HG03439 (cell line): Measurements from ENCODE around the gene MPP3.

Experiments
- ATAC-seq: cut with Tn5 transposase; IDR thresholded peaks from one replicate; pipeline ENCODE4 v1.9.1; 2021; ENCODE audit warnings: mild to moderate bottlenecking, moderate library complexity; ENCODE audit not compliant: unreplicated experiment

MPP3 gene

GRCh38 chr17:43774304-43775250 is 58.4 kb downstream of the MPP3 start:
- ATAC-seq, result no peak

- no peak for ATAC-seq
These were observed 59.9 kb downstream of the MPP3 start for GRCh38 chr17:43772877-43773648.

- ATAC-seq, result no peak
These were observed 61.5 kb downstream of the MPP3 start for GRCh38 chr17:43771463-43771862.

- no peak for ATAC-seq
These were observed 62.0 kb downstream of the MPP3 start for GRCh38 chr17:43770957-43771356.

GRCh38 chr17:43769859-43770258 is 63.1 kb downstream of the MPP3 start:
- no peak for ATAC-seq

- ATAC-seq, result no peak
These were observed 63.5 kb downstream of the MPP3 start for GRCh38 chr17:43769426-43769825.

- no peak for ATAC-seq
These were observed 64.0 kb downstream of the MPP3 start for GRCh38 chr17:43768943-43769342.

- no peak for ATAC-seq
These were observed 64.6 kb downstream of the MPP3 start for GRCh38 chr17:43768382-43768781.

GRCh38 chr17:43767713-43768059 is 65.3 kb downstream of the MPP3 start:
- ATAC-seq, result no peak

- no peak for ATAC-seq
These were observed 65.8 kb downstream of the MPP3 start for GRCh38 chr17:43767053-43767712.

GRCh38 chr17:43766413-43767052 is 66.4 kb downstream of the MPP3 start:
- no peak for ATAC-seq

GRCh38 chr17:43760254-43760852 is 72.6 kb downstream of the MPP3 start:
- ATAC-seq, result peak; percentile 63

- ATAC-seq, result no peak
These were observed 73.1 kb downstream of the MPP3 start for GRCh38 chr17:43759836-43760235.

- ATAC-seq, result no peak
These were observed 74.3 kb downstream of the MPP3 start, which contains the start of gene SOST for GRCh38 chr17:43758497-43759174. SOST (minus strand) TSS chr17:43758791; CDS start chr17:43758741, 50 bp downstream.

- no peak for ATAC-seq
These were observed 74.9 kb downstream of the MPP3 start for GRCh38 chr17:43758086-43758485.

- no peak for ATAC-seq
These were observed 75.7 kb downstream of the MPP3 start for GRCh38 chr17:43757171-43757660.

GRCh38 chr17:43756201-43756600 is 76.7 kb downstream of the MPP3 start:
- ATAC-seq, result no peak

- no peak for ATAC-seq
These were observed 77.5 kb downstream of the MPP3 start for GRCh38 chr17:43755389-43755875.

- ATAC-seq, result no peak
These were observed 78.0 kb downstream of the MPP3 start for GRCh38 chr17:43754947-43755346.
